ENCODE data around the gene SLC12A8. TPM values are rescaled to one million over a fixed set of nuclear protein-coding genes. Genes with fewer than 3 reads are reported as not detected.

Gene SLC12A8
- total RNA-seq, 2 experiments from 2014 or later: 0.26 to 0.39 TPM

DNA sequence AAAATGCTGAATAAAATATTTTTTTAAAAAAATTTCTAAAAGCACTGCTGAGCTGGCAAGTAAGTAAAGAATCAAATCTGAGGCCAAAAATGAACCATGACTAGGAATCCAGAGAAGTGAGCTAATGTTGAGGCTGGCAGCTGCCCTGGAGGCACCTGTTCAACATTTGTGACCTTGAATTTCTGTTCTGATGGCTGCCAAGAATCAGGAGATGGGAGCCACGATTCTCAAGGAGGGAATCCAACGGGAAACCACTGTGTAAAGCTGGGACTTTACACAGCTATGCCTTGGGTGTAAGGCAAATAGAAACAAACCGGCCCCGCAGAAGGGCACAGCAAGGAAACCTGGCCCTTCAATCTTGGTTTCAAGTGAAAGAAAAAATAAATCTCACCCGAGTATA lies 179.4 kb downstream of the SLC12A8 start:
- Mint-ChIP-seq H3K4me3 (no peak overlapping the region), H3K27ac (no peak overlapping the region), H3K36me3 (ENCODE audit: low read depth) (peaks cover 25% of the 10 kb centered on the region), H3K9me3 (ENCODE audit: low read depth) (peaks cover 11% of the 10 kb centered on the region), H3K27me3 (no peaks in the 10 kb centered on the region), H3K4me1 (peaks cover 20% of the 10 kb centered on the region)
- ChIA-PET POLR2A (no interaction called here), CTCF (interaction anchor here (0.7 to 1.3 kb wide), 2 partner anchors 10 to 39 kb away, joined by 3 read pairs; no protein-coding TSS in a partner anchor)
- DNase-seq: no peak
- intact Hi-C loops (cut with DNase I, micrococcal nuclease): no loop called here
- ATAC-seq: no peak

DNA sequence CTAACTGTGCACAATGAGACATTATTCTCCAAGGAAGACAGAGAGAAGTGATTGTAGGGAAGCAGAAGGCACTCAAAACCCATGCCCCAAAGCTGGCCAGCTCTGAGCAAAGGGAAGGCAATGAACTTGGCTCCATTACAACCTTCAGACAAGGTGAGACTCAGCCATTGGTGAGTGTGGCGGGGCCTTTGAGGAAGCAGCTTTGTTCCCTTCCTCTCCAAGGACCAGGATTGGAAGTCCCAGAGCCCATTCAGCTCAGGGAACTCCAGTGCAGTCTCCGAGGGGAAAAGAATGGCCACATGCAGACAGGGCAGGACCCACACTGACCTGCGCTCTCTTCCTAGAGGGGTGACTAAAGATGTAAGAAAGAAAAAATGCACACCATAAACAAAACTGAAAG lies 179.9 kb downstream of the SLC12A8 start:
- CTCF ChIA-PET: interaction anchor here (0.7 to 1.3 kb wide), 3 partner anchors 9 to 488 kb away, joined by 3 read pairs; partner anchors contain the start of gene SNX4
- H3K9me3 Mint-ChIP-seq (ENCODE audit: low read depth): peaks cover 11% of the 10 kb centered on the region
- no peaks in the 10 kb centered on the region for H3K27me3 Mint-ChIP-seq
- H3K36me3 Mint-ChIP-seq (ENCODE audit: low read depth): peaks cover 27% of the 10 kb centered on the region
- no peak overlapping the region for H3K27ac Mint-ChIP-seq
- DNase-seq: no peak
- H3K4me3 Mint-ChIP-seq: no peak overlapping the region
- intact Hi-C loops (cut with DNase I, micrococcal nuclease): no loop called here
- POLR2A ChIA-PET: no interaction called here
- ATAC-seq: no peak
- H3K4me1 Mint-ChIP-seq: peaks cover 16% of the 10 kb centered on the region

Small RNA genes lying within 50 kb of the gene (microRNA-seq; reads per million reads assigned to microRNA genes)
- not detected for gene MIR5092 (ENCODE audit: borderline replicate concordance)

Other genes starting within 250 kb of the SLC12A8 start
- 1 to 10 TPM; 5.9 to 6.4 TPM for gene HEG1, start 156.8 kb downstream of the SLC12A8 start, total RNA-seq
- gene ZNF148, start 162.6 kb upstream of the SLC12A8 start, total RNA-seq: 10 to 100 TPM; 30.3 to 37.7 TPM

Measured in activated CD4-positive, alpha-beta T cell treated with anti-CD3 and anti-CD28 coated beads for 36 hours (primary cell).